GM12878 (cell line): Measurements from ENCODE around the gene CES4A.

Source experiments
- BACH1 ChIP-seq: fragments of 450-650 bp; IDR thresholded peaks from 2 replicates; pipeline ENCODE4 v1.6.1; 2017; ENCODE audit warnings: mild to moderate bottlenecking, borderline replicate concordance
- CTCF ChIP-seq, 3 experiments: IDR thresholded peaks in 2 of 3; conservative IDR thresholded peaks in 1 of 3; 2 replicates each; pipeline ENCODE4 v1.5.1; 2011; ENCODE audit warnings: low read depth in 3 of 3, low read length in 3 of 3, mild to moderate bottlenecking in 3 of 3, control low read depth in 2 of 3, moderate library complexity in 2 of 3, inconsistent platforms in 1 of 3, mixed read lengths in 1 of 3; ENCODE audit not compliant: control insufficient read depth in 2 of 3, insufficient read depth in 1 of 3; ENCODE audit errors: extremely low read depth in 1 of 3
- EZH2 ChIP-seq: IDR thresholded peaks from 2 replicates; pipeline ENCODE4 v1.6.1; 2012; ENCODE audit warnings: low read depth, mild to moderate bottlenecking, control low read depth, inconsistent platforms, low read length, borderline replicate concordance; ENCODE audit not compliant: control insufficient read depth
- NRF1 ChIP-seq: conservative IDR thresholded peaks from 2 replicates; pipeline ENCODE4 v1.6.1; 2011; ENCODE audit warnings: mild to moderate bottlenecking, low read depth, low read length, improper control_type of control experiment
- POLR2A ChIP-seq: IDR thresholded peaks from 2 replicates; pipeline ENCODE4 v1.6.1; 2011; ENCODE audit warnings: low read depth, mild to moderate bottlenecking, low read length
- RFX5 ChIP-seq: IDR thresholded peaks from 2 replicates; pipeline ENCODE4 v1.6.1; 2011; ENCODE audit warnings: low read depth, low read length, improper control_type of control experiment
- SUZ12 ChIP-seq: fragments of 200-600 bp; sonication (generic); IDR thresholded peaks from one replicate; pipeline ENCODE4 v1.6.1; 2018; ENCODE audit warnings: antibody characterized with exemption, mild to moderate bottlenecking; ENCODE audit not compliant: unreplicated experiment
- USF2 ChIP-seq: IDR thresholded peaks from 2 replicates; pipeline ENCODE4 v1.6.1; 2011; ENCODE audit warnings: low read depth, low read length, improper control_type of control experiment, borderline replicate concordance

GRCh38 chr16:67013823-67014633 lies 25.6 kb downstream of the CES4A start:
- TF ChIP-seq CTCF (IDR thresholded peaks at IDR 0.05 in 2 of 3, conservative IDR thresholded peaks at IDR 0.05 in 1 of 3; ENCODE audit: control insufficient read depth in 2 of 3, extremely low read depth in 1 of 3, insufficient read depth in 1 of 3, low read depth in 3 of 3, low read length in 3 of 3), result peak; percentile 2 to 29 (median 28); a peak in 3 of 6 replicates
- TF ChIP-seq USF2, result no peak
- no peak for TF ChIP-seq NRF1
- no peak for TF ChIP-seq RFX5
- TF ChIP-seq POLR2A, result 0 out of 2 replicates have a peak, but pooled peaks have one; percentile 33
- TF ChIP-seq EZH2, result no peak
- TF ChIP-seq BACH1, result peak; percentile 72; the same call in 1 of the 2 replicates
- no peak for TF ChIP-seq SUZ12
